ENCODE results near the gene MCF2L2.

GRCh38 chr3:183283886-183284285 is 144.5 kb downstream of the MCF2L2 start:
- TF ChIP-seq CTCF (IDR thresholded peaks at IDR 0.05) = no peak
- no peak for TF ChIP-seq POLR2A (IDR thresholded peaks at IDR 0.05)

Measured in thyroid gland (tissue), 4 donors.